GM12891 (cell line): ENCODE data around the gene NALF2.

Experiments used
- PAX5 ChIP-seq: IDR thresholded peaks from 2 replicates; pipeline ENCODE4 v1.6.1; 2011; ENCODE audit warnings: low read length, moderate library complexity, mild to moderate bottlenecking; ENCODE audit not compliant: insufficient read depth, severe bottlenecking
- POLR2A ChIP-seq: IDR thresholded peaks from 2 replicates; pipeline ENCODE4 v1.6.1; 2011; ENCODE audit warnings: low read depth, low read length, control low read depth
- POLR2AphosphoS5 ChIP-seq: IDR thresholded peaks from 2 replicates; pipeline ENCODE4 v1.6.1; 2011; ENCODE audit warnings: low read depth, low read length, control low read depth
- SPI1 ChIP-seq: IDR thresholded peaks from 2 replicates; pipeline ENCODE4 v1.6.1; 2011; ENCODE audit warnings: low read depth, low read length, control low read depth
- TAF1 ChIP-seq: IDR thresholded peaks from 2 replicates; pipeline ENCODE4 v1.6.1; 2011; ENCODE audit warnings: low read depth, low read length, control low read depth

GRCh38 chrX:69504626-69505612 lies 793 bp downstream of the NALF2 start:
- TF ChIP-seq TAF1 (no peak), POLR2AphosphoS5 (no peak), POLR2A (no peak), PAX5 (no peak), SPI1 (no peak)
